Measurements from ENCODE around the gene PLPP6. TPM values are rescaled to one million over a fixed set of nuclear protein-coding genes. Genes with fewer than 3 reads are reported as not detected.

Gene PLPP6
- total and polyA plus RNA-seq, 2 of the 13 experiments (the other 11 are each of a cell fraction or from before 2014, with no cell fraction given): 12.1 to 15.5 TPM

DNA sequence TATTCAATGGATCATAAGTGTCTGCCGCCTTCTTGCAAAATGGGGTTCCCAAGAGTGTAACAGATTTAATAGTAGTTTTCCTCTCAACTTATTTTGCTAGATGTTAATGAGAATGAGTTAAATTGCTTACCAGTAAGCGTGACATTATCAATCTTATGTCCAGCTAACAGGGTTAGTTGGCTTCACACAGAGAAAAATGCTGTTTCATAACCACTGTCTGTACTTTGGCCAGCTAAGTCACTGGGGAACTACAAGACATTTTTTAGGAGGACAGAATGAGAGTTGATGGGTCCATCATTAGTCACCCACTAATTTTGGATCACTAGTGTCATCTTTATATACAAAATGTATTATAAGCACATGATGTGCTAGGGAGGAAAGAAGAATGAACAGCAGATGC is 18.7 kb downstream of the PLPP6 start (continued):
- no peak for TF ChIP-seq ZNF891 (CRISPR knock-in tag; IDR thresholded peaks at IDR 0.05)
- TF ChIP-seq, protein P1, sequence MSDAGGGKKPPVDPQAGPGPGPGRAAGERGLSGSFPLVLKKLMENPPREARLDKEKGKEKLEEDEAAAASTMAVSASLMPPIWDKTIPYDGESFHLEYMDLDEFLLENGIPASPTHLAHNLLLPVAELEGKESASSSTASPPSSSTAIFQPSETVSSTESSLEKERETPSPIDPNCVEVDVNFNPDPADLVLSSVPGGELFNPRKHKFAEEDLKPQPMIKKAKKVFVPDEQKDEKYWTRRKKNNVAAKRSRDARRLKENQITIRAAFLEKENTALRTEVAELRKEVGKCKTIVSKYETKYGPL (CRISPR knock-in tag; IDR thresholded peaks at IDR 0.05): peak; percentile 70; the same call in 1 of the 2 replicates
- peak; percentile 29; the same call in 1 of the 2 replicates for TF ChIP-seq GATAD2A (CRISPR knock-in tag; IDR thresholded peaks at IDR 0.05)
- peak; percentile 75 for TF ChIP-seq HNF4A (CRISPR knock-in tag; IDR thresholded peaks at IDR 0.05)
- TF ChIP-seq RFX3 (CRISPR knock-in tag; IDR thresholded peaks at IDR 0.05): no peak
- TF ChIP-seq, protein P2, sequence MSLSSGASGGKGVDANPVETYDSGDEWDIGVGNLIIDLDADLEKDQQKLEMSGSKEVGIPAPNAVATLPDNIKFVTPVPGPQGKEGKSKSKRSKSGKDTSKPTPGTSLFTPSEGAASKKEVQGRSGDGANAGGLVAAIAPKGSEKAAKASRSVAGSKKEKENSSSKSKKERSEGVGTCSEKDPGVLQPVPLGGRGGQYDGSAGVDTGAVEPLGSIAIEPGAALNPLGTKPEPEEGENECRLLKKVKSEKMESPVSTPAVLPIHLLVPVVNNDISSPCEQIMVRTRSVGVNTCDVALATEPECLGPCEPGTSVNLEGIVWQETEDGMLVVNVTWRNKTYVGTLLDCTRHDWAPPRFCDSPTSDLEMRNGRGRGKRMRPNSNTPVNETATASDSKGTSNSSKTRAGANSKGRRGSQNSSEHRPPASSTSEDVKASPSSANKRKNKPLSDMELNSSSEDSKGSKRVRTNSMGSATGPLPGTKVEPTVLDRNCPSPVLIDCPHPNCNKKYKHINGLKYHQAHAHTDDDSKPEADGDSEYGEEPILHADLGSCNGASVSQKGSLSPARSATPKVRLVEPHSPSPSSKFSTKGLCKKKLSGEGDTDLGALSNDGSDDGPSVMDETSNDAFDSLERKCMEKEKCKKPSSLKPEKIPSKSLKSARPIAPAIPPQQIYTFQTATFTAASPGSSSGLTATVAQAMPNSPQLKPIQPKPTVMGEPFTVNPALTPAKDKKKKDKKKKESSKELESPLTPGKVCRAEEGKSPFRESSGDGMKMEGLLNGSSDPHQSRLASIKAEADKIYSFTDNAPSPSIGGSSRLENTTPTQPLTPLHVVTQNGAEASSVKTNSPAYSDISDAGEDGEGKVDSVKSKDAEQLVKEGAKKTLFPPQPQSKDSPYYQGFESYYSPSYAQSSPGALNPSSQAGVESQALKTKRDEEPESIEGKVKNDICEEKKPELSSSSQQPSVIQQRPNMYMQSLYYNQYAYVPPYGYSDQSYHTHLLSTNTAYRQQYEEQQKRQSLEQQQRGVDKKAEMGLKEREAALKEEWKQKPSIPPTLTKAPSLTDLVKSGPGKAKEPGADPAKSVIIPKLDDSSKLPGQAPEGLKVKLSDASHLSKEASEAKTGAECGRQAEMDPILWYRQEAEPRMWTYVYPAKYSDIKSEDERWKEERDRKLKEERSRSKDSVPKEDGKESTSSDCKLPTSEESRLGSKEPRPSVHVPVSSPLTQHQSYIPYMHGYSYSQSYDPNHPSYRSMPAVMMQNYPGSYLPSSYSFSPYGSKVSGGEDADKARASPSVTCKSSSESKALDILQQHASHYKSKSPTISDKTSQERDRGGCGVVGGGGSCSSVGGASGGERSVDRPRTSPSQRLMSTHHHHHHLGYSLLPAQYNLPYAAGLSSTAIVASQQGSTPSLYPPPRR (CRISPR knock-in tag; IDR thresholded peaks at IDR 0.05; ENCODE audit: borderline replicate concordance): no peak
- TF ChIP-seq STAG1 (CRISPR knock-in tag; IDR thresholded peaks at IDR 0.05): no peak
- 0 out of 2 replicates have a peak, but pooled peaks have one; percentile 18 for TF ChIP-seq MED1 (CRISPR knock-in tag; IDR thresholded peaks at IDR 0.05)
- TF ChIP-seq, protein P3, sequence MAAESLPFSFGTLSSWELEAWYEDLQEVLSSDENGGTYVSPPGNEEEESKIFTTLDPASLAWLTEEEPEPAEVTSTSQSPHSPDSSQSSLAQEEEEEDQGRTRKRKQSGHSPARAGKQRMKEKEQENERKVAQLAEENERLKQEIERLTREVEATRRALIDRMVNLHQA (CRISPR knock-in tag; IDR thresholded peaks at IDR 0.05): no peak
- TF ChIP-seq THAP11 (CRISPR knock-in tag; IDR thresholded peaks at IDR 0.05): no peak
- peak; percentile 42; the same call in 1 of the 2 replicates for TF ChIP-seq CEBPG (CRISPR knock-in tag; IDR thresholded peaks at IDR 0.05)
- TF ChIP-seq, protein P4, sequence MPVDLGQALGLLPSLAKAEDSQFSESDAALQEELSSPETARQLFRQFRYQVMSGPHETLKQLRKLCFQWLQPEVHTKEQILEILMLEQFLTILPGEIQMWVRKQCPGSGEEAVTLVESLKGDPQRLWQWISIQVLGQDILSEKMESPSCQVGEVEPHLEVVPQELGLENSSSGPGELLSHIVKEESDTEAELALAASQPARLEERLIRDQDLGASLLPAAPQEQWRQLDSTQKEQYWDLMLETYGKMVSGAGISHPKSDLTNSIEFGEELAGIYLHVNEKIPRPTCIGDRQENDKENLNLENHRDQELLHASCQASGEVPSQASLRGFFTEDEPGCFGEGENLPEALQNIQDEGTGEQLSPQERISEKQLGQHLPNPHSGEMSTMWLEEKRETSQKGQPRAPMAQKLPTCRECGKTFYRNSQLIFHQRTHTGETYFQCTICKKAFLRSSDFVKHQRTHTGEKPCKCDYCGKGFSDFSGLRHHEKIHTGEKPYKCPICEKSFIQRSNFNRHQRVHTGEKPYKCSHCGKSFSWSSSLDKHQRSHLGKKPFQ (CRISPR knock-in tag; IDR thresholded peaks at IDR 0.05; ENCODE audit: insufficient replicate concordance): peak; percentile 53
- TF ChIP-seq, protein P5, sequence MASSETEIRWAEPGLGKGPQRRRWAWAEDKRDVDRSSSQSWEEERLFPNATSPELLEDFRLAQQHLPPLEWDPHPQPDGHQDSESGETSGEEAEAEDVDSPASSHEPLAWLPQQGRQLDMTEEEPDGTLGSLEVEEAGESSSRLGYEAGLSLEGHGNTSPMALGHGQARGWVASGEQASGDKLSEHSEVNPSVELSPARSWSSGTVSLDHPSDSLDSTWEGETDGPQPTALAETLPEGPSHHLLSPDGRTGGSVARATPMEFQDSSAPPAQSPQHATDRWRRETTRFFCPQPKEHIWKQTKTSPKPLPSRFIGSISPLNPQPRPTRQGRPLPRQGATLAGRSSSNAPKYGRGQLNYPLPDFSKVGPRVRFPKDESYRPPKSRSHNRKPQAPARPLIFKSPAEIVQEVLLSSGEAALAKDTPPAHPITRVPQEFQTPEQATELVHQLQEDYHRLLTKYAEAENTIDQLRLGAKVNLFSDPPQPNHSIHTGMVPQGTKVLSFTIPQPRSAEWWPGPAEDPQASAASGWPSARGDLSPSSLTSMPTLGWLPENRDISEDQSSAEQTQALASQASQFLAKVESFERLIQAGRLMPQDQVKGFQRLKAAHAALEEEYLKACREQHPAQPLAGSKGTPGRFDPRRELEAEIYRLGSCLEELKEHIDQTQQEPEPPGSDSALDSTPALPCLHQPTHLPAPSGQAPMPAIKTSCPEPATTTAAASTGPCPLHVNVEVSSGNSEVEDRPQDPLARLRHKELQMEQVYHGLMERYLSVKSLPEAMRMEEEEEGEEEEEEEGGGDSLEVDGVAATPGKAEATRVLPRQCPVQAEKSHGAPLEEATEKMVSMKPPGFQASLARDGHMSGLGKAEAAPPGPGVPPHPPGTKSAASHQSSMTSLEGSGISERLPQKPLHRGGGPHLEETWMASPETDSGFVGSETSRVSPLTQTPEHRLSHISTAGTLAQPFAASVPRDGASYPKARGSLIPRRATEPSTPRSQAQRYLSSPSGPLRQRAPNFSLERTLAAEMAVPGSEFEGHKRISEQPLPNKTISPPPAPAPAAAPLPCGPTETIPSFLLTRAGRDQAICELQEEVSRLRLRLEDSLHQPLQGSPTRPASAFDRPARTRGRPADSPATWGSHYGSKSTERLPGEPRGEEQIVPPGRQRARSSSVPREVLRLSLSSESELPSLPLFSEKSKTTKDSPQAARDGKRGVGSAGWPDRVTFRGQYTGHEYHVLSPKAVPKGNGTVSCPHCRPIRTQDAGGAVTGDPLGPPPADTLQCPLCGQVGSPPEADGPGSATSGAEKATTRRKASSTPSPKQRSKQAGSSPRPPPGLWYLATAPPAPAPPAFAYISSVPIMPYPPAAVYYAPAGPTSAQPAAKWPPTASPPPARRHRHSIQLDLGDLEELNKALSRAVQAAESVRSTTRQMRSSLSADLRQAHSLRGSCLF (CRISPR knock-in tag; IDR thresholded peaks at IDR 0.05; ENCODE audit: borderline replicate concordance): no peak
- TF ChIP-seq ZSCAN30 (CRISPR knock-in tag; IDR thresholded peaks at IDR 0.05): no peak
- 0 out of 2 replicates have a peak, but pooled peaks have one; percentile 27 for TF ChIP-seq NCOR1 (IDR thresholded peaks at IDR 0.05; ENCODE audit: borderline replicate concordance, low read length)

All from HepG2 (cell line).